HepG2 (cell line): ENCODE results near the gene IFNK. TPM values are rescaled to one million over a fixed set of nuclear protein-coding genes. Genes with fewer than 3 reads are reported as not detected.

Experiments
- BCL6 ChIP-seq: IDR thresholded peaks from 2 replicates; pipeline ENCODE4 v1.6.1; 2016; ENCODE audit warnings: missing genetic modification reagents, missing compliant biosample characterization
- FOXO1 ChIP-seq: sonication (generic); formaldehyde crosslinking; IDR thresholded peaks from 2 replicates; pipeline ENCODE4 v1.4.0; 2020; ENCODE audit warnings: missing genetic modification reagents
- FOXP4 ChIP-seq: sonication (generic); formaldehyde crosslinking; IDR thresholded peaks from 2 replicates; pipeline ENCODE4 v1.4.0; 2020; ENCODE audit warnings: missing genetic modification reagents
- HMG20A ChIP-seq: IDR thresholded peaks from 2 replicates; pipeline ENCODE4 v1.6.1; 2016; ENCODE audit warnings: borderline replicate concordance
- SOX13 ChIP-seq, 3 experiments: fragments of 450-650 bp in 1 of 3; sonication (generic) in 1 of 3; formaldehyde crosslinking in 1 of 3; IDR thresholded peaks in 2 of 3; conservative IDR thresholded peaks in 1 of 3; 2 replicates each; pipeline versions ENCODE4 v1.5.0 to v1.6.1; 2016 to 2020; ENCODE audit warnings: antibody characterized with exemption in 1 of 3, mild to moderate bottlenecking in 1 of 3, missing compliant biosample characterization in 1 of 3, missing genetic modification reagents in 1 of 3, moderate library complexity in 1 of 3
- ZBTB7B ChIP-seq: sonication (generic); formaldehyde crosslinking; IDR thresholded peaks from 2 replicates; pipeline ENCODE4 v1.4.0; 2020; ENCODE audit warnings: missing genetic modification reagents
- ZNF776 ChIP-seq: sonication (generic); formaldehyde crosslinking; IDR thresholded peaks from 2 replicates; pipeline ENCODE4 v1.4.0; 2020; ENCODE audit warnings: mild to moderate bottlenecking, missing genetic modification reagents
- polyA plus RNA-seq, 8 experiments: library from polyadenylated mRNA; depleted of rRNA in 3 of 8; stranded (reverse) in 7 of 8; unstranded in 1 of 8; fragments of >200 nt; fragmentation: Illumina TruSeq in 4 of 8; extraction: Trizol in 4 of 8; gene quantifications; 2 replicates each; pipeline versions ENCODE4 v1.2.1 to v1.2.3, GENCODE V29; 2011 to 2016; ENCODE audit warnings: low read depth in 4 of 8, missing spikeins in 1 of 8, mixed read lengths in 1 of 8; ENCODE audit not compliant: insufficient read depth in 1 of 8
- total RNA-seq, 5 experiments: library from RNA; depleted of rRNA; stranded (reverse); fragments of >200 nt; fragmentation: Illumina TruSeq; extraction: Trizol; gene quantifications; 2 replicates each; pipeline ENCODE4 v1.2.3, GENCODE V29; 2016; ENCODE audit warnings: low read depth in 1 of 5
- TF ChIP-seq, protein P1 (sequence below): IDR thresholded peaks from 2 replicates; pipeline ENCODE4 v1.6.1; 2016; ENCODE audit warnings: low read depth
- TF ChIP-seq, protein P2 (sequence below): sonication (generic); formaldehyde crosslinking; conservative IDR thresholded peaks from 2 replicates; pipeline ENCODE4 v1.4.0; 2020; ENCODE audit warnings: mild to moderate bottlenecking, missing genetic modification reagents, moderate library complexity
- TF ChIP-seq, protein P3 (sequence below): sonication (generic); formaldehyde crosslinking; IDR thresholded peaks from 2 replicates; pipeline ENCODE4 v1.5.1; 2020; ENCODE audit warnings: missing genetic modification reagents, mild to moderate bottlenecking, borderline replicate concordance

IFNK gene
- total and polyA plus RNA-seq, 2 of the 13 experiments (the other 11 are each of a cell fraction or from before 2014, with no cell fraction given), result not detected

DNA sequence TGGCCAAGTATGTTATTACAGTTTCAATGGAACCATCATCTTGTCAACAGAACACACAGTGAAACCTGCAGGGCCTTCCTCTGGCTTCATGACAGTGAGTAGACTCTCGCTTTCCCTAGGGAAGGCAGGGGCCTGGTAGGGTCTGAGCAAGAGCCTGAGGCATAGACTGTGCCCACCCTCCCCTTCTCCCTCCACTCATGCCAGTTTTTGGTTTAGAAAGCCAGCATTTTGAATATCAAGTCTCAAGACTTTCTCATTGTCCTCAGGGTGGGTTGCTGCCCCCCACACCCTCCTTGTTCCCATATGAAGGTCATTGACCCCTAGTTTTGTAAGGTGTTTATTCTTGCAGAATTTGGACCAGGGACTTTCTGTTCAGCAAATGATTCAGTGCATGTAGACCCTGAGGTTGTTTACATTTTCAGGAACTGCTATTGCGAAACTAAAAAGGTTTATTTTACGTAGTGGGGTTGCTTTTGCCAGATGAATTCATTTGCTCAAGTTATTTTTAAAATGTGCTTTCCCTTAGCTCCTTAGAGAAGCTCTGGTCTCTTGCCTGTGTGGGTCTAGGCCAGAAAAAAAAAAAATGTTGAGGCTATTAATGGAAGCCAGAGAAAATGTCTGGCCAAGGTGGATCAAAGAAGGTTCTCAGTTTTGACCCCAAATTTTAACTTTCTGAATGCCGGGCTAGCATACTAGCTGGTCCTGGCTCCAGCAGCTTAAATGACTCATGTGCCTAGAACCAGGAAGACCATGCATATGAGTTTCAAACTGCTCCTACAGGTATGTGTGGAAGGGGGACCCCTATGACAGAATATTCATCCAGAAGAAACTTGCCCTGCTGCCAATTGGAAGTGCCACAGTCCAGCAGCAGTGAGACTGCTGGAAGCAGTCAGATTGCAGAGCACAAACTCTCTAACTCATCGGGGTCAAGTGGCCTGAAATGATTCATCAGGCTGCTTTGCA is 15.7 kb downstream of the IFNK start (continued):
- TF ChIP-seq, protein P1, sequence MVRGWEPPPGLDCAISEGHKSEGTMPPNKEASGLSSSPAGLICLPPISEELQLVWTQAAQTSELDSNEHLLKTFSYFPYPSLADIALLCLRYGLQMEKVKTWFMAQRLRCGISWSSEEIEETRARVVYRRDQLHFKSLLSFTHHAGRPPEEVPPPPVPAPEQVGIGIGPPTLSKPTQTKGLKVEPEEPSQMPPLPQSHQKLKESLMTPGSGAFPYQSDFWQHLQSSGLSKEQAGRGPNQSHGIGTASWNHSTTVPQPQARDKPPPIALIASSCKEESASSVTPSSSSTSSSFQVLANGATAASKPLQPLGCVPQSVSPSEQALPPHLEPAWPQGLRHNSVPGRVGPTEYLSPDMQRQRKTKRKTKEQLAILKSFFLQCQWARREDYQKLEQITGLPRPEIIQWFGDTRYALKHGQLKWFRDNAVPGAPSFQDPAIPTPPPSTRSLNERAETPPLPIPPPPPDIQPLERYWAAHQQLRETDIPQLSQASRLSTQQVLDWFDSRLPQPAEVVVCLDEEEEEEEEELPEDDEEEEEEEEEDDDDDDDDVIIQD, result 0 out of 2 replicates have a peak, but pooled peaks have one; percentile 33
- peak; percentile 74; the same call in 1 of the 2 replicates for TF ChIP-seq FOXO1 (CRISPR knock-in tag)
- TF ChIP-seq FOXP4 (CRISPR knock-in tag), result peak; percentile 79
- TF ChIP-seq ZBTB7B (CRISPR knock-in tag), result peak; percentile 67
- TF ChIP-seq, protein P2, sequence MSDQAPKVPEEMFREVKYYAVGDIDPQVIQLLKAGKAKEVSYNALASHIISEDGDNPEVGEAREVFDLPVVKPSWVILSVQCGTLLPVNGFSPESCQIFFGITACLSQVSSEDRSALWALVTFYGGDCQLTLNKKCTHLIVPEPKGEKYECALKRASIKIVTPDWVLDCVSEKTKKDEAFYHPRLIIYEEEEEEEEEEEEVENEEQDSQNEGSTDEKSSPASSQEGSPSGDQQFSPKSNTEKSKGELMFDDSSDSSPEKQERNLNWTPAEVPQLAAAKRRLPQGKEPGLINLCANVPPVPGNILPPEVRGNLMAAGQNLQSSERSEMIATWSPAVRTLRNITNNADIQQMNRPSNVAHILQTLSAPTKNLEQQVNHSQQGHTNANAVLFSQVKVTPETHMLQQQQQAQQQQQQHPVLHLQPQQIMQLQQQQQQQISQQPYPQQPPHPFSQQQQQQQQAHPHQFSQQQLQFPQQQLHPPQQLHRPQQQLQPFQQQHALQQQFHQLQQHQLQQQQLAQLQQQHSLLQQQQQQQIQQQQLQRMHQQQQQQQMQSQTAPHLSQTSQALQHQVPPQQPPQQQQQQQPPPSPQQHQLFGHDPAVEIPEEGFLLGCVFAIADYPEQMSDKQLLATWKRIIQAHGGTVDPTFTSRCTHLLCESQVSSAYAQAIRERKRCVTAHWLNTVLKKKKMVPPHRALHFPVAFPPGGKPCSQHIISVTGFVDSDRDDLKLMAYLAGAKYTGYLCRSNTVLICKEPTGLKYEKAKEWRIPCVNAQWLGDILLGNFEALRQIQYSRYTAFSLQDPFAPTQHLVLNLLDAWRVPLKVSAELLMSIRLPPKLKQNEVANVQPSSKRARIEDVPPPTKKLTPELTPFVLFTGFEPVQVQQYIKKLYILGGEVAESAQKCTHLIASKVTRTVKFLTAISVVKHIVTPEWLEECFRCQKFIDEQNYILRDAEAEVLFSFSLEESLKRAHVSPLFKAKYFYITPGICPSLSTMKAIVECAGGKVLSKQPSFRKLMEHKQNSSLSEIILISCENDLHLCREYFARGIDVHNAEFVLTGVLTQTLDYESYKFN (CRISPR knock-in tag), result peak; percentile 79
- TF ChIP-seq ZNF776 (CRISPR knock-in tag), result no peak
- TF ChIP-seq, protein P3, sequence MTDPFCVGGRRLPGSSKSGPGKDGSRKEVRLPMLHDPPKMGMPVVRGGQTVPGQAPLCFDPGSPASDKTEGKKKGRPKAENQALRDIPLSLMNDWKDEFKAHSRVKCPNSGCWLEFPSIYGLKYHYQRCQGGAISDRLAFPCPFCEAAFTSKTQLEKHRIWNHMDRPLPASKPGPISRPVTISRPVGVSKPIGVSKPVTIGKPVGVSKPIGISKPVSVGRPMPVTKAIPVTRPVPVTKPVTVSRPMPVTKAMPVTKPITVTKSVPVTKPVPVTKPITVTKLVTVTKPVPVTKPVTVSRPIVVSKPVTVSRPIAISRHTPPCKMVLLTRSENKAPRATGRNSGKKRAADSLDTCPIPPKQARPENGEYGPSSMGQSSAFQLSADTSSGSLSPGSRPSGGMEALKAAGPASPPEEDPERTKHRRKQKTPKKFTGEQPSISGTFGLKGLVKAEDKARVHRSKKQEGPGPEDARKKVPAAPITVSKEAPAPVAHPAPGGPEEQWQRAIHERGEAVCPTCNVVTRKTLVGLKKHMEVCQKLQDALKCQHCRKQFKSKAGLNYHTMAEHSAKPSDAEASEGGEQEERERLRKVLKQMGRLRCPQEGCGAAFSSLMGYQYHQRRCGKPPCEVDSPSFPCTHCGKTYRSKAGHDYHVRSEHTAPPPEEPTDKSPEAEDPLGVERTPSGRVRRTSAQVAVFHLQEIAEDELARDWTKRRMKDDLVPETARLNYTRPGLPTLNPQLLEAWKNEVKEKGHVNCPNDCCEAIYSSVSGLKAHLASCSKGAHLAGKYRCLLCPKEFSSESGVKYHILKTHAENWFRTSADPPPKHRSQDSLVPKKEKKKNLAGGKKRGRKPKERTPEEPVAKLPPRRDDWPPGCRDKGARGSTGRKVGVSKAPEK (CRISPR knock-in tag), result 0 out of 2 replicates have a peak, but pooled peaks have one; percentile 25
- 0 out of 2 replicates have a peak, but pooled peaks have one; percentile 30 for TF ChIP-seq SOX13 (IDR thresholded peaks at IDR 0.05)
- TF ChIP-seq SOX13 (CRISPR knock-in tag; conservative IDR thresholded peaks at IDR 0.05 in 1 of 2, IDR thresholded peaks at IDR 0.05 in 1 of 2), result peak in 1 of 2 experiments; percentile 63; a peak in 2 of 4 replicates
- TF ChIP-seq BCL6 (CRISPR knock-in tag), result peak; percentile 93
- TF ChIP-seq HMG20A (CRISPR knock-in tag), result peak; percentile 56; the same call in 1 of the 2 replicates
